GM23338 (cell line): Measurements from ENCODE around the gene SMAP2. TPM values are rescaled to one million over a fixed set of nuclear protein-coding genes. Genes with fewer than 3 reads are reported as not detected.

Experiments used
- ATAC-seq: fragments of 200-7000 bp; cut with Tn5 transposase; 3 replicates; pipeline ENCODE4 v1.9.1; 2020
- DNase-seq: peaks from one replicate; pipeline ENCODE4 v3.0.0-alpha.2; 2015; ENCODE audit warnings: low spot score
- H2AFZ ChIP-seq: fragments of 200-600 bp; sonication (generic); 2 replicates; pipeline ENCODE4 v1.8.0; 2016; ENCODE audit warnings: antibody characterized with exemption, mild to moderate bottlenecking, moderate library complexity
- H3F3A ChIP-seq: fragments of 200-600 bp; sonication (generic); replicated peaks from 2 replicates; pipeline ENCODE4 v1.8.0; 2017; ENCODE audit warnings: antibody characterized with exemption, mixed run types, low read depth
- H3K27ac ChIP-seq: fragments of 200-600 bp; sonication (generic); 2 replicates; pipeline ENCODE4 v1.6.1; 2016; ENCODE audit warnings: low read depth
- H3K27me3 ChIP-seq: fragments of 200-600 bp; sonication (generic); 2 replicates; pipeline ENCODE4 v1.8.0; 2016; ENCODE audit warnings: mild to moderate bottlenecking, mixed run types, moderate library complexity; ENCODE audit not compliant: insufficient read depth
- H3K36me3 ChIP-seq: fragments of 200-600 bp; sonication (generic); 2 replicates; pipeline ENCODE4 v1.8.0; 2016; ENCODE audit warnings: mild to moderate bottlenecking; ENCODE audit not compliant: insufficient read depth
- H3K4me1 ChIP-seq: fragments of 200-600 bp; sonication (generic); 2 replicates; pipeline ENCODE4 v1.8.0; 2016; ENCODE audit warnings: mild to moderate bottlenecking, moderate library complexity; ENCODE audit not compliant: insufficient read depth
- H3K4me2 ChIP-seq: fragments of 200-600 bp; sonication (generic); 2 replicates; pipeline ENCODE4 v1.7.1; 2017; ENCODE audit warnings: mixed run types
- H3K4me3 ChIP-seq: fragments of 200-600 bp; sonication (generic); 2 replicates; pipeline ENCODE4 v1.6.1; 2016; ENCODE audit warnings: mixed run types
- H3K79me2 ChIP-seq: fragments of 200-600 bp; sonication (generic); replicated peaks from 2 replicates; pipeline ENCODE4 v1.8.0; 2017; ENCODE audit warnings: mild to moderate bottlenecking; ENCODE audit not compliant: insufficient read depth
- H3K9me2 ChIP-seq: fragments of 200-600 bp; sonication (generic); 2 replicates; pipeline ENCODE4 v1.8.0; 2017; ENCODE audit not compliant: insufficient read depth
- H4K20me1 ChIP-seq: fragments of 200-600 bp; sonication (generic); replicated peaks from 2 replicates; pipeline ENCODE4 v1.8.0; 2017; ENCODE audit warnings: mild to moderate bottlenecking; ENCODE audit not compliant: insufficient read depth
- H3K27ac Mint-ChIP-seq: 2 replicates; pipeline ENCODE4 v1.8.0; 2020; ENCODE audit warnings: inconsistent platforms, mild to moderate bottlenecking, moderate library complexity, mixed read lengths
- H3K27me3 Mint-ChIP-seq: 3 replicates; pipeline ENCODE4 v1.8.0; 2022; ENCODE audit warnings: low read depth, mild to moderate bottlenecking, moderate library complexity, mixed read lengths, inconsistent platforms; ENCODE audit not compliant: insufficient read depth, poor library complexity
- H3K36me3 Mint-ChIP-seq: 3 replicates; pipeline ENCODE4 v1.8.0; 2021; ENCODE audit warnings: low read depth, mild to moderate bottlenecking, inconsistent platforms, moderate library complexity, mixed read lengths
- H3K4me1 Mint-ChIP-seq: 3 replicates; pipeline ENCODE4 v1.8.0; 2020; ENCODE audit warnings: mild to moderate bottlenecking, inconsistent platforms, mixed read lengths
- H3K4me3 Mint-ChIP-seq: 3 replicates; pipeline ENCODE4 v1.8.0; 2021; ENCODE audit warnings: moderate library complexity, mild to moderate bottlenecking, inconsistent platforms, mixed read lengths
- H3K9me3 Mint-ChIP-seq: 3 replicates; pipeline ENCODE4 v1.8.0; 2020; ENCODE audit warnings: moderate library complexity, mild to moderate bottlenecking, inconsistent platforms, mixed read lengths
- CREB1 ChIP-seq: fragments of 250-450 bp; sonication (Bioruptor Pico); IDR thresholded peaks from 2 replicates; pipeline ENCODE4 v1.5.0; 2020; ENCODE audit warnings: low read depth, mild to moderate bottlenecking, moderate library complexity
- JUNB ChIP-seq: IDR thresholded peaks from one replicate; pipeline ENCODE4 v1.6.1; 2016; ENCODE audit warnings: antibody characterized with exemption; ENCODE audit not compliant: unreplicated experiment
- NANOG ChIP-seq: IDR thresholded peaks from 2 replicates; pipeline ENCODE4 v1.6.1; 2016; ENCODE audit warnings: antibody characterized with exemption, borderline replicate concordance
- POLR2AphosphoS5 ChIP-seq: IDR thresholded peaks from 2 replicates; pipeline ENCODE4 v1.6.1; 2016; ENCODE audit warnings: antibody characterized with exemption, low read depth
- STAT1 ChIP-seq: IDR thresholded peaks from one replicate; pipeline ENCODE4 v1.6.1; 2016; ENCODE audit warnings: antibody characterized with exemption; ENCODE audit not compliant: unreplicated experiment
- ZNF114 ChIP-seq: fragments of 250-450 bp; sonication (Bioruptor Pico); IDR thresholded peaks from 2 replicates; pipeline ENCODE4 v1.5.0; 2020; ENCODE audit warnings: mild to moderate bottlenecking, moderate library complexity
- polyA plus RNA-seq: library from polyadenylated mRNA; unstranded; fragments of >200 nt; fragmentation: Nextera tagmentation; extraction: Ambion mirVana; gene quantifications from 2 replicates; pipeline ENCODE4 v1.2.1, GENCODE V29; 2016
- total RNA-seq: library from RNA; depleted of rRNA; stranded (reverse); fragments of >200 nt; shearing (Covaris generic); gene quantifications from 2 replicates; pipeline ENCODE4 v1.2.3, GENCODE V29; 2014
- TF ChIP-seq, protein P1 (sequence below): IDR thresholded peaks from one replicate; pipeline ENCODE4 v1.6.1; 2018; ENCODE audit warnings: antibody characterized with exemption; ENCODE audit not compliant: unreplicated experiment
- TF ChIP-seq, protein P2 (sequence below): IDR thresholded peaks from 2 replicates; pipeline ENCODE4 v1.6.1; 2016; ENCODE audit warnings: antibody characterized with exemption

The SMAP2 gene
- total and polyA plus RNA-seq, 2 experiments from 2014 or later = 2.9 to 4.8 TPM

DNA sequence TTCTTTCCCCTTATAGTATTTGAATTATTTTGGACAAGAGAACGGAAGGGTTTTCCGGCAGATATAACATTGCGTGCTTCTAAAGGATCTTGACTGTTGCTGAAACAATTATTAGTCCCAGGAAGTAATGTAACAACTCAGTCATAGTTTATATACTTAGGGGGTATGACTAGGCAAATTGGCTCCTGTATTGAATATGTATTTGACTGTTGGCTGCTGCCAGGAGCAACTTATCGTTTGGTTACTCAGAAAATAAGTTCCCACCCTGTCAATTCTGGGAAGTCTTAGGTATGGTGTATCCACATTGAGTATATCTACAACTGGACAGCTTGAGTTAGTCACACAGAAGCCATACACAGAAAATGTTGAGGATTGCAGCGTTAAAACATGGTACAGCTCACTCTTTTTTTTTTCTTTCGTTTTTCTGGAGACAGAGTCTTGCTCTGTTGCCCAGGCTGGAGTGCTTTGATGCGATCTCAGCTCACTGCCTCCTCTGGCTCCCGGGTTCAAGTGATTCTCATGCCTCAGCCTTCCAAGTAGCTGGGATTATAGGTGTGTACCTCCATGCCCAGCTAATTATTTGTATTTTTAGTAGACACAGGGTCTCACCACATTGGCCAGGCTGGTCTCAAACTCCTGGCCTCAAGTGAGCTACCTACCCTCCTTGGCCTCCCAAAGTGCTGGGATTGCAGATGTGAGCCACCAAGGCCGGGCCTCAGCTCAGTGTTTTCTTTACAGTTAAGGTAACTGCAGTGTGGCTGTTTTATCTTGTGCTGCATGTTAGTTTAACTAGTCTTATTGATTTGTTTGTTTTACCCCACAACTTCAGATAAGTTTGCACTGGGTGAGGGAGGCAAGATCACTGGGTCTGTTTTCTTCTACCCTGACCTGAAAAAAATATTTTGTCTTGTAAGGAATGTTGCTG, 10.2 kb downstream of the SMAP2 start:
- ATAC-seq = no peak
- no peak overlapping the region for H3K27ac ChIP-seq

DNA sequence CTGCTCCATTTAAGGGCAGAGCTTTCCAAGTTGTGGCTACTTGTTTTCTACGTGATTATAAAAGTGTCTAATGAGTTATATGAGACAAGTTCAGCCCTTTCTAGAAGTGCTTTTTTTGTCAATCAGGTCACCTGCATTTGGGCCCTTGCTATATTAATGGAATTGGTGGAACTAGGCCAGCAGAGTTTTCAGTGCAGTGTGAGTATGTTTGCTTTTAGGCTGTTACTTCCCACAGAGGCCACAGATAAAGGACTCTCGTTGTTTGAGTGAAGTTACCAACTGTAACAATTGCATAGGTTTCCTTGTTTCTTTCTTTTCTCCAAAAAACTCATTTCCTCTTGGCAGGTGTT, 10.9 kb downstream of the SMAP2 start:
- Histone ChIP-seq H3F3A (no peaks in the 10 kb centered on the region), H3K4me1 (no peaks in the 10 kb centered on the region), H3K4me3 (no peak overlapping the region), H3K36me3 (no peaks in the 10 kb centered on the region), H3K4me2 (no peak overlapping the region), H4K20me1 (peaks cover 6% of the 10 kb centered on the region; the same call in 1 of the 2 replicates), H3K9me2 (no peaks in the 10 kb centered on the region), H3K79me2 (no peaks in the 10 kb centered on the region; the same call in 1 of the 2 replicates), H2AFZ (no peak overlapping the region), H3K27ac (no peak overlapping the region), H3K27me3 (no peaks in the 10 kb centered on the region)
- no peaks in the 10 kb centered on the region for H3K36me3 Mint-ChIP-seq
- peaks cover 2% of the 10 kb centered on the region for H3K27me3 Mint-ChIP-seq
- ATAC-seq (no peak), DNase-seq (peak; percentile 9)
- H3K4me1 Mint-ChIP-seq = peaks cover 19% of the 10 kb centered on the region
- H3K27ac Mint-ChIP-seq = no peak overlapping the region
- H3K9me3 Mint-ChIP-seq = no peaks in the 10 kb centered on the region
- H3K4me3 Mint-ChIP-seq = no peak overlapping the region
- TF ChIP-seq, protein P1, sequence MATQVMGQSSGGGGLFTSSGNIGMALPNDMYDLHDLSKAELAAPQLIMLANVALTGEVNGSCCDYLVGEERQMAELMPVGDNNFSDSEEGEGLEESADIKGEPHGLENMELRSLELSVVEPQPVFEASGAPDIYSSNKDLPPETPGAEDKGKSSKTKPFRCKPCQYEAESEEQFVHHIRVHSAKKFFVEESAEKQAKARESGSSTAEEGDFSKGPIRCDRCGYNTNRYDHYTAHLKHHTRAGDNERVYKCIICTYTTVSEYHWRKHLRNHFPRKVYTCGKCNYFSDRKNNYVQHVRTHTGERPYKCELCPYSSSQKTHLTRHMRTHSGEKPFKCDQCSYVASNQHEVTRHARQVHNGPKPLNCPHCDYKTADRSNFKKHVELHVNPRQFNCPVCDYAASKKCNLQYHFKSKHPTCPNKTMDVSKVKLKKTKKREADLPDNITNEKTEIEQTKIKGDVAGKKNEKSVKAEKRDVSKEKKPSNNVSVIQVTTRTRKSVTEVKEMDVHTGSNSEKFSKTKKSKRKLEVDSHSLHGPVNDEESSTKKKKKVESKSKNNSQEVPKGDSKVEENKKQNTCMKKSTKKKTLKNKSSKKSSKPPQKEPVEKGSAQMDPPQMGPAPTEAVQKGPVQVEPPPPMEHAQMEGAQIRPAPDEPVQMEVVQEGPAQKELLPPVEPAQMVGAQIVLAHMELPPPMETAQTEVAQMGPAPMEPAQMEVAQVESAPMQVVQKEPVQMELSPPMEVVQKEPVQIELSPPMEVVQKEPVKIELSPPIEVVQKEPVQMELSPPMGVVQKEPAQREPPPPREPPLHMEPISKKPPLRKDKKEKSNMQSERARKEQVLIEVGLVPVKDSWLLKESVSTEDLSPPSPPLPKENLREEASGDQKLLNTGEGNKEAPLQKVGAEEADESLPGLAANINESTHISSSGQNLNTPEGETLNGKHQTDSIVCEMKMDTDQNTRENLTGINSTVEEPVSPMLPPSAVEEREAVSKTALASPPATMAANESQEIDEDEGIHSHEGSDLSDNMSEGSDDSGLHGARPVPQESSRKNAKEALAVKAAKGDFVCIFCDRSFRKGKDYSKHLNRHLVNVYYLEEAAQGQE = no peak
- TF ChIP-seq JUNB = no peak
- TF ChIP-seq, protein P2, sequence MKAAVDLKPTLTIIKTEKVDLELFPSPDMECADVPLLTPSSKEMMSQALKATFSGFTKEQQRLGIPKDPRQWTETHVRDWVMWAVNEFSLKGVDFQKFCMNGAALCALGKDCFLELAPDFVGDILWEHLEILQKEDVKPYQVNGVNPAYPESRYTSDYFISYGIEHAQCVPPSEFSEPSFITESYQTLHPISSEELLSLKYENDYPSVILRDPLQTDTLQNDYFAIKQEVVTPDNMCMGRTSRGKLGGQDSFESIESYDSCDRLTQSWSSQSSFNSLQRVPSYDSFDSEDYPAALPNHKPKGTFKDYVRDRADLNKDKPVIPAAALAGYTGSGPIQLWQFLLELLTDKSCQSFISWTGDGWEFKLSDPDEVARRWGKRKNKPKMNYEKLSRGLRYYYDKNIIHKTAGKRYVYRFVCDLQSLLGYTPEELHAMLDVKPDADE = no peak
- no peak for TF ChIP-seq CREB1 (CRISPR knock-in tag)
- no peak for TF ChIP-seq STAT1
- TF ChIP-seq ZNF114 = no peak
- TF ChIP-seq POLR2AphosphoS5 = no peak

More for the DNA sequence above, 10.2 kb downstream of the SMAP2 start:
- Histone ChIP-seq H3K4me1 (no peaks in the 10 kb centered on the region), H3K9me2 (no peaks in the 10 kb centered on the region), H3K27me3 (no peaks in the 10 kb centered on the region), H4K20me1 (peaks cover 6% of the 10 kb centered on the region; the same call in 1 of the 2 replicates), H3K79me2 (no peaks in the 10 kb centered on the region; the same call in 1 of the 2 replicates), H2AFZ (no peak overlapping the region), H3K36me3 (no peaks in the 10 kb centered on the region), H3K4me3 (no peak overlapping the region), H3F3A (no peaks in the 10 kb centered on the region), H3K4me2 (no peak overlapping the region)
- H3K36me3 Mint-ChIP-seq = no peaks in the 10 kb centered on the region
- no peak for DNase-seq
- TF ChIP-seq NANOG = no peak
- TF ChIP-seq, protein P1 = no peak
- TF ChIP-seq, protein P2 = no peak
- TF ChIP-seq JUNB = no peak
- peaks cover 19% of the 10 kb centered on the region for H3K4me1 Mint-ChIP-seq
- no peaks in the 10 kb centered on the region for H3K9me3 Mint-ChIP-seq
- peak overlapping the region; percentile 77 for H3K27ac Mint-ChIP-seq
- peaks cover 2% of the 10 kb centered on the region for H3K27me3 Mint-ChIP-seq
- H3K4me3 Mint-ChIP-seq = peak overlapping the region; percentile 45; the same call in 1 of the 3 replicates
